ENCODE measurements around the gene NEUROD2. TPM values are rescaled to one million over a fixed set of nuclear protein-coding genes. Genes with fewer than 3 reads are reported as not detected.

The NEUROD2 gene
- total and polyA plus RNA-seq, 2 experiments from 2014 or later: not detected

DNA sequence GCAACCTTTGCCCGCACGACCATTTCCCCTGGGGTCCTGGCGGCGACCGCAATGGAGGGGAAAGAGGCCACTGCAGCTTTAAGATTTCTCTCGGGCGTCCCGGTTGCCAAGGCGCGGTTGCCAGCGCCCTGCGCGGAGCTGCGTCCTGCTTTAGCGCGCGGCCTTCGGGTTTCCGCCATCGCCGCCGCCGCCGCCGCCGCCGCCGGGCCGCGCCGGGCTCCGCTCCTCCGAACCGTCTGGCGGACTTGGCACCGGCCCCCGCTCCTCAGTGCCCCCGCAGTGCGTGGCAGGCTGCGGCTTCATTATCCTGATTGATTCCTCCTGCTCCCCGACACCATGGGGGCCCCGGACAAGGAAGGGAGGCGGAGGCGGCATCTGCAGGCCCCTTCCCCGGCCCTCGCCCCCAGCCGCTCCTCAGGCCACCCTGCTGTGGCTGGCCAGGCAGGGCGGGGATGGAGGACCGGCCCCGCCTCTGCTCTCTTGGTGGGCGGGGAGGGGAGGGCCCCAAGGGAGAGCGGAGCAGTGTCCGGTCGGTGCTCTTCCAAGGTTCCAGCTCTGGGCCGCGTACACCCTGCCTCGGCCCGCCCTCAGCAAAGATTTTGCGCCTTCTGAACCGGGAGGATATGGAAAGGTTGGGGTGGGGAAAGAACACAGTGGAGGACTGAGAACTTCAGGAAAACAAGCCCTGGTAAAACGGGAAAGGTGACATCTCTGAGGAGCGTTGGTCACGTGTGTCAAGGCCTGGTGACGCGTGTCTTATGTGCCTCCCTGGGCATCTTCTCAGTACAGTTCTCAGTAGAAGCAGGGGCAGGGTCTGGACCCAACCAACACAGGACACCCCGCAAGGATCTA is 34.0 kb downstream of the NEUROD2 start:
- H3K9me3 Mint-ChIP-seq: no peaks in the 10 kb centered on the region
- ATAC-seq (peak; percentile 91), DNase-seq (ENCODE audit: low spot score) (peak; percentile 87)
- Histone ChIP-seq H3K4me2 (peak overlapping the region; percentile 86), H3K36me3 (ENCODE audit: insufficient read depth) (no peaks in the 10 kb centered on the region), H3K9me2 (ENCODE audit: insufficient read depth) (no peaks in the 10 kb centered on the region), H3K4me1 (ENCODE audit: insufficient read depth) (peaks cover 15% of the 10 kb centered on the region), H4K20me1 (replicated peaks; ENCODE audit: insufficient read depth) (no peaks in the 10 kb centered on the region), H2AFZ (peak overlapping the region; percentile 99), H3F3A (replicated peaks; ENCODE audit: low read depth) (peaks cover 9% of the 10 kb centered on the region), H3K27me3 (ENCODE audit: insufficient read depth) (peaks cover 9% of the 10 kb centered on the region), H3K79me2 (replicated peaks; ENCODE audit: insufficient read depth) (no peaks in the 10 kb centered on the region), H3K27ac (ENCODE audit: low read depth) (no peak overlapping the region), H3K4me3 (peak overlapping the region; percentile 86)
- H3K27me3 Mint-ChIP-seq (ENCODE audit: insufficient read depth, low read depth, poor library complexity): peaks cover 28% of the 10 kb centered on the region
- H3K4me3 Mint-ChIP-seq: peak overlapping the region; percentile 85
- peaks cover 21% of the 10 kb centered on the region for H3K4me1 Mint-ChIP-seq
- peak overlapping the region; percentile 54; the same call in 1 of the 2 replicates for H3K27ac Mint-ChIP-seq
- TF ChIP-seq POLR2AphosphoS5 (IDR thresholded peaks at IDR 0.05; ENCODE audit: low read depth): peak; percentile 60; the same call in 1 of the 2 replicates
- 0 out of 2 replicates have a peak, but pooled peaks have one; percentile 41 for TF ChIP-seq CREB1 (CRISPR knock-in tag; IDR thresholded peaks at IDR 0.05; ENCODE audit: low read depth)
- TF ChIP-seq, protein P1, sequence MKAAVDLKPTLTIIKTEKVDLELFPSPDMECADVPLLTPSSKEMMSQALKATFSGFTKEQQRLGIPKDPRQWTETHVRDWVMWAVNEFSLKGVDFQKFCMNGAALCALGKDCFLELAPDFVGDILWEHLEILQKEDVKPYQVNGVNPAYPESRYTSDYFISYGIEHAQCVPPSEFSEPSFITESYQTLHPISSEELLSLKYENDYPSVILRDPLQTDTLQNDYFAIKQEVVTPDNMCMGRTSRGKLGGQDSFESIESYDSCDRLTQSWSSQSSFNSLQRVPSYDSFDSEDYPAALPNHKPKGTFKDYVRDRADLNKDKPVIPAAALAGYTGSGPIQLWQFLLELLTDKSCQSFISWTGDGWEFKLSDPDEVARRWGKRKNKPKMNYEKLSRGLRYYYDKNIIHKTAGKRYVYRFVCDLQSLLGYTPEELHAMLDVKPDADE (IDR thresholded peaks at IDR 0.05): no peak
- peaks cover 6% of the 10 kb centered on the region; the same call in 1 of the 3 replicates for H3K36me3 Mint-ChIP-seq (ENCODE audit: low read depth)

DNA sequence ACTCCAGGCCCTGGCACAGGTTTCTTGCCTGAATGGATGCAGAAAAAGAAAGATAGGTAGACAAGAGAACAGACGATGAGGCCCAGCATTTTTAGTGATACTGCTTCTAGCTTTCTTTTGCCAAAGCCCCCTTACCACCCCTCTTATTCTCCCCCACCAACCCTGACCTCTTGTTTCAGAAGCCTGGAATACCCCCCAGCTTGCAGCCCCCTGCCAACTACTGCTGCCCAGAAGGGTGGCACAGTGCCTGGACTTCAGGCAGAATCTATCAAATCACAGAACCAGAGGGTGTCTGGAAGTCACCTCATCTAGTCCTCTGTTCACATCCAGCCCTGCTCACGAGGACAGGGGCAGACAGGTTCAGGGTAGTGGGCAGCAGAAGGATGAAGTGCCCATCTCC is 35.6 kb downstream of the NEUROD2 start:
- Histone ChIP-seq H4K20me1 (replicated peaks; ENCODE audit: insufficient read depth) (no peaks in the 10 kb centered on the region), H3K27ac (ENCODE audit: low read depth) (no peak overlapping the region), H3K9me2 (ENCODE audit: insufficient read depth) (no peaks in the 10 kb centered on the region), H3K79me2 (replicated peaks; ENCODE audit: insufficient read depth) (no peaks in the 10 kb centered on the region), H3K4me3 (no peak overlapping the region), H3F3A (replicated peaks; ENCODE audit: low read depth) (peaks cover 9% of the 10 kb centered on the region), H3K27me3 (ENCODE audit: insufficient read depth) (peaks cover 9% of the 10 kb centered on the region), H3K36me3 (ENCODE audit: insufficient read depth) (no peaks in the 10 kb centered on the region), H3K4me2 (no peak overlapping the region), H2AFZ (no peak overlapping the region), H3K4me1 (ENCODE audit: insufficient read depth) (peaks cover 8% of the 10 kb centered on the region)
- DNase-seq (ENCODE audit: low spot score) (no peak), ATAC-seq (no peak)
- H3K27ac Mint-ChIP-seq: no peak overlapping the region
- no peaks in the 10 kb centered on the region for H3K9me3 Mint-ChIP-seq
- H3K4me3 Mint-ChIP-seq: no peak overlapping the region
- peaks cover 14% of the 10 kb centered on the region for H3K4me1 Mint-ChIP-seq
- peaks cover 28% of the 10 kb centered on the region for H3K27me3 Mint-ChIP-seq (ENCODE audit: insufficient read depth, low read depth, poor library complexity)
- peaks cover 7% of the 10 kb centered on the region; the same call in 2 of the 3 replicates for H3K36me3 Mint-ChIP-seq (ENCODE audit: low read depth)
- TF ChIP-seq, protein P2, sequence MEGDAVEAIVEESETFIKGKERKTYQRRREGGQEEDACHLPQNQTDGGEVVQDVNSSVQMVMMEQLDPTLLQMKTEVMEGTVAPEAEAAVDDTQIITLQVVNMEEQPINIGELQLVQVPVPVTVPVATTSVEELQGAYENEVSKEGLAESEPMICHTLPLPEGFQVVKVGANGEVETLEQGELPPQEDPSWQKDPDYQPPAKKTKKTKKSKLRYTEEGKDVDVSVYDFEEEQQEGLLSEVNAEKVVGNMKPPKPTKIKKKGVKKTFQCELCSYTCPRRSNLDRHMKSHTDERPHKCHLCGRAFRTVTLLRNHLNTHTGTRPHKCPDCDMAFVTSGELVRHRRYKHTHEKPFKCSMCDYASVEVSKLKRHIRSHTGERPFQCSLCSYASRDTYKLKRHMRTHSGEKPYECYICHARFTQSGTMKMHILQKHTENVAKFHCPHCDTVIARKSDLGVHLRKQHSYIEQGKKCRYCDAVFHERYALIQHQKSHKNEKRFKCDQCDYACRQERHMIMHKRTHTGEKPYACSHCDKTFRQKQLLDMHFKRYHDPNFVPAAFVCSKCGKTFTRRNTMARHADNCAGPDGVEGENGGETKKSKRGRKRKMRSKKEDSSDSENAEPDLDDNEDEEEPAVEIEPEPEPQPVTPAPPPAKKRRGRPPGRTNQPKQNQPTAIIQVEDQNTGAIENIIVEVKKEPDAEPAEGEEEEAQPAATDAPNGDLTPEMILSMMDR (conservative IDR thresholded peaks at IDR 0.05; ENCODE audit: low read depth in 2 of 2): no peak
- TF ChIP-seq, protein P3, sequence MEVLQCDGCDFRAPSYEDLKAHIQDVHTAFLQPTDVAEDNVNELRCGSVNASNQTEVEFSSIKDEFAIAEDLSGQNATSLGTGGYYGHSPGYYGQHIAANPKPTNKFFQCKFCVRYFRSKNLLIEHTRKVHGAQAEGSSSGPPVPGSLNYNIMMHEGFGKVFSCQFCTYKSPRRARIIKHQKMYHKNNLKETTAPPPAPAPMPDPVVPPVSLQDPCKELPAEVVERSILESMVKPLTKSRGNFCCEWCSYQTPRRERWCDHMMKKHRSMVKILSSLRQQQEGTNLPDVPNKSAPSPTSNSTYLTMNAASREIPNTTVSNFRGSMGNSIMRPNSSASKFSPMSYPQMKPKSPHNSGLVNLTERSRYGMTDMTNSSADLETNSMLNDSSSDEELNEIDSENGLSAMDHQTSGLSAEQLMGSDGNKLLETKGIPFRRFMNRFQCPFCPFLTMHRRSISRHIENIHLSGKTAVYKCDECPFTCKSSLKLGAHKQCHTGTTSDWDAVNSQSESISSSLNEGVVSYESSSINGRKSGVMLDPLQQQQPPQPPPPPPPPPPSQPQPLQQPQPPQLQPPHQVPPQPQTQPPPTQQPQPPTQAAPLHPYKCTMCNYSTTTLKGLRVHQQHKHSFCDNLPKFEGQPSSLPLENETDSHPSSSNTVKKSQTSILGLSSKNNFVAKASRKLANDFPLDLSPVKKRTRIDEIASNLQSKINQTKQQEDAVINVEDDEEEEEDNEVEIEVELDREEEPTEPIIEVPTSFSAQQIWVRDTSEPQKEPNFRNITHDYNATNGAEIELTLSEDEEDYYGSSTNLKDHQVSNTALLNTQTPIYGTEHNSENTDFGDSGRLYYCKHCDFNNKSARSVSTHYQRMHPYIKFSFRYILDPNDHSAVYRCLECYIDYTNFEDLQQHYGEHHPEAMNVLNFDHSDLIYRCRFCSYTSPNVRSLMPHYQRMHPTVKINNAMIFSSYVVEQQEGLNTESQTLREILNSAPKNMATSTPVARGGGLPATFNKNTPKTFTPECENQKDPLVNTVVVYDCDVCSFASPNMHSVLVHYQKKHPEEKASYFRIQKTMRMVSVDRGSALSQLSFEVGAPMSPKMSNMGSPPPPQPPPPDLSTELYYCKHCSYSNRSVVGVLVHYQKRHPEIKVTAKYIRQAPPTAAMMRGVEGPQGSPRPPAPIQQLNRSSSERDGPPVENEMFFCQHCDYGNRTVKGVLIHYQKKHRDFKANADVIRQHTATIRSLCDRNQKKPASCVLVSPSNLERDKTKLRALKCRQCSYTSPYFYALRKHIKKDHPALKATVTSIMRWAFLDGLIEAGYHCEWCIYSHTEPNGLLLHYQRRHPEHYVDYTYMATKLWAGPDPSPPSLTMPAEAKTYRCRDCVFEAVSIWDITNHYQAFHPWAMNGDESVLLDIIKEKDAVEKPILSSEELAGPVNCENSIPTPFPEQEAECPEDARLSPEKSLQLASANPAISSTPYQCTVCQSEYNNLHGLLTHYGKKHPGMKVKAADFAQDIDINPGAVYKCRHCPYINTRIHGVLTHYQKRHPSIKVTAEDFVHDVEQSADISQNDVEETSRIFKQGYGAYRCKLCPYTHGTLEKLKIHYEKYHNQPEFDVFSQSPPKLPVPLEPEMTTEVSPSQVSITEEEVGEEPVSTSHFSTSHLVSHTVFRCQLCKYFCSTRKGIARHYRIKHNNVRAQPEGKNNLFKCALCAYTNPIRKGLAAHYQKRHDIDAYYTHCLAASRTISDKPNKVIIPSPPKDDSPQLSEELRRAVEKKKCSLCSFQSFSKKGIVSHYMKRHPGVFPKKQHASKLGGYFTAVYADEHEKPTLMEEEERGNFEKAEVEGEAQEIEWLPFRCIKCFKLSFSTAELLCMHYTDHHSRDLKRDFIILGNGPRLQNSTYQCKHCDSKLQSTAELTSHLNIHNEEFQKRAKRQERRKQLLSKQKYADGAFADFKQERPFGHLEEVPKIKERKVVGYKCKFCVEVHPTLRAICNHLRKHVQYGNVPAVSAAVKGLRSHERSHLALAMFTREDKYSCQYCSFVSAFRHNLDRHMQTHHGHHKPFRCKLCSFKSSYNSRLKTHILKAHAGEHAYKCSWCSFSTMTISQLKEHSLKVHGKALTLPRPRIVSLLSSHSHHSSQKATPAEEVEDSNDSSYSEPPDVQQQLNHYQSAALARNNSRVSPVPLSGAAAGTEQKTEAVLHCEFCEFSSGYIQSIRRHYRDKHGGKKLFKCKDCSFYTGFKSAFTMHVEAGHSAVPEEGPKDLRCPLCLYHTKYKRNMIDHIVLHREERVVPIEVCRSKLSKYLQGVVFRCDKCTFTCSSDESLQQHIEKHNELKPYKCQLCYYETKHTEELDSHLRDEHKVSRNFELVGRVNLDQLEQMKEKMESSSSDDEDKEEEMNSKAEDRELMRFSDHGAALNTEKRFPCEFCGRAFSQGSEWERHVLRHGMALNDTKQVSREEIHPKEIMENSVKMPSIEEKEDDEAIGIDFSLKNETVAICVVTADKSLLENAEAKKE (CRISPR knock-in tag; IDR thresholded peaks at IDR 0.05): no peak
- TF ChIP-seq ZNF114 (CRISPR knock-in tag; IDR thresholded peaks at IDR 0.05) (no peak), CREB1 (CRISPR knock-in tag; IDR thresholded peaks at IDR 0.05; ENCODE audit: low read depth) (no peak), EZH2phosphoT487 (IDR thresholded peaks at IDR 0.05; ENCODE audit: unreplicated experiment) (no peak), ZNF331 (CRISPR knock-in tag; IDR thresholded peaks at IDR 0.05; ENCODE audit: low read depth) (no peak), POLR2AphosphoS5 (IDR thresholded peaks at IDR 0.05; ENCODE audit: low read depth) (no peak), STAT1 (IDR thresholded peaks at IDR 0.05; ENCODE audit: unreplicated experiment) (no peak)
- TF ChIP-seq, protein P1 (IDR thresholded peaks at IDR 0.05): no peak
